ENCODE data around the gene IMMP1L.

The IMMP1L gene

GRCh38 chr11:31535479-31535878, 26.1 kb upstream of the IMMP1L start:
- Histone ChIP-seq H3K4me1 (ENCODE audit: low read depth, poor library complexity, severe bottlenecking) (peaks cover 1% of the 10 kb centered on the region), H3K4me2 (no peak overlapping the region), H3K36me3 (ENCODE audit: insufficient read depth) (no peaks in the 10 kb centered on the region), H3K27me3 (ENCODE audit: insufficient read depth, low read depth) (no peaks in the 10 kb centered on the region), H3K79me2 (ENCODE audit: insufficient read depth, low read depth) (no peaks in the 10 kb centered on the region), H3K27ac (no peak overlapping the region), H2AFZ (ENCODE audit: low read depth) (no peak overlapping the region), H4K20me1 (ENCODE audit: insufficient read depth) (no peaks in the 10 kb centered on the region), H3K9ac (no peak overlapping the region), H3K4me3 (IDR thresholded peaks at IDR 0.05; ENCODE audit: insufficient read depth, low read depth, low read length) (no peak overlapping the region)
- TF ChIP-seq CTCF (conservative IDR thresholded peaks at IDR 0.05; ENCODE audit: low read depth, low read length) = no peak

GRCh38 chr11:31531293-31531692, 21.9 kb upstream of the IMMP1L start:
- no peak overlapping the region for H3K27ac ChIP-seq
- no peak overlapping the region for H3K9ac ChIP-seq
- peaks cover 18% of the 10 kb centered on the region for H3K4me1 ChIP-seq (ENCODE audit: low read depth, poor library complexity, severe bottlenecking)
- H3K4me3 ChIP-seq (IDR thresholded peaks at IDR 0.05; ENCODE audit: insufficient read depth, low read depth, low read length) = no peak overlapping the region
- H2AFZ ChIP-seq (ENCODE audit: low read depth) = no peak overlapping the region
- no peak for TF ChIP-seq CTCF (conservative IDR thresholded peaks at IDR 0.05; ENCODE audit: low read depth, low read length)
- H3K79me2 ChIP-seq (ENCODE audit: insufficient read depth, low read depth) = no peaks in the 10 kb centered on the region
- H4K20me1 ChIP-seq (ENCODE audit: insufficient read depth) = no peaks in the 10 kb centered on the region
- H3K4me2 ChIP-seq = no peak overlapping the region
- no peaks in the 10 kb centered on the region for H3K27me3 ChIP-seq (ENCODE audit: insufficient read depth, low read depth)
- H3K36me3 ChIP-seq (ENCODE audit: insufficient read depth) = no peaks in the 10 kb centered on the region

GRCh38 chr11:31529701-31530100, 20.3 kb upstream of the IMMP1L start:
- no peaks in the 10 kb centered on the region for H4K20me1 ChIP-seq (ENCODE audit: insufficient read depth)
- no peak overlapping the region for H3K27ac ChIP-seq
- H3K27me3 ChIP-seq (ENCODE audit: insufficient read depth, low read depth) = no peaks in the 10 kb centered on the region
- no peak overlapping the region for H3K4me3 ChIP-seq (IDR thresholded peaks at IDR 0.05; ENCODE audit: insufficient read depth, low read depth, low read length)
- H3K36me3 ChIP-seq (ENCODE audit: insufficient read depth) = no peaks in the 10 kb centered on the region
- no peak for TF ChIP-seq CTCF (conservative IDR thresholded peaks at IDR 0.05; ENCODE audit: low read depth, low read length)
- H3K79me2 ChIP-seq (ENCODE audit: insufficient read depth, low read depth) = no peaks in the 10 kb centered on the region
- H2AFZ ChIP-seq (ENCODE audit: low read depth) = no peak overlapping the region
- peaks cover 18% of the 10 kb centered on the region for H3K4me1 ChIP-seq (ENCODE audit: low read depth, poor library complexity, severe bottlenecking)
- no peak overlapping the region for H3K9ac ChIP-seq
- peak overlapping the region; percentile 19 for H3K4me2 ChIP-seq

GRCh38 chr11:31529189-31529588, 19.8 kb upstream of the IMMP1L start:
- Histone ChIP-seq H2AFZ (ENCODE audit: low read depth) (no peak overlapping the region), H3K4me2 (peak overlapping the region; percentile 19; the same call in 1 of the 2 replicates), H3K4me1 (ENCODE audit: low read depth, poor library complexity, severe bottlenecking) (peaks cover 18% of the 10 kb centered on the region), H3K79me2 (ENCODE audit: insufficient read depth, low read depth) (no peaks in the 10 kb centered on the region), H3K36me3 (ENCODE audit: insufficient read depth) (no peaks in the 10 kb centered on the region), H3K4me3 (IDR thresholded peaks at IDR 0.05; ENCODE audit: insufficient read depth, low read depth, low read length) (no peak overlapping the region), H3K9ac (no peak overlapping the region), H3K27me3 (ENCODE audit: insufficient read depth, low read depth) (no peaks in the 10 kb centered on the region), H3K27ac (no peak overlapping the region), H4K20me1 (ENCODE audit: insufficient read depth) (no peaks in the 10 kb centered on the region)
- no peak for TF ChIP-seq CTCF (conservative IDR thresholded peaks at IDR 0.05; ENCODE audit: low read depth, low read length)

Data from KMS-11 (cell line).